Large intestine (tissue), 3 donors: ENCODE results near the gene BACH2. TPM values are rescaled to one million over a fixed set of nuclear protein-coding genes. Genes with fewer than 3 reads are reported as not detected.
A peak's percentile ranks its signal among the peaks of the same experiment; 100 is the strongest.
"Not testable (repeated sequence)": the region's sequence is repeated elsewhere in the genome, so short reads cannot be mapped to it uniquely, and the experiment has no call there.

Experiments
- DNase-seq, 2 donors: peaks; one replicate each; pipeline versions ENCODE4 v3.0.0 to v3.0.0-alpha.2; 2013
- H3K27ac ChIP-seq: one replicate; pipeline ENCODE4 v1.5.1; 2013; ENCODE audit warnings: low read length
- H3K27me3 ChIP-seq: 2 replicates; pipeline ENCODE4 v1.6.1; 2013; ENCODE audit warnings: low read length; ENCODE audit not compliant: control insufficient read depth, insufficient read depth
- H3K36me3 ChIP-seq: 2 replicates; pipeline ENCODE4 v1.6.1; 2013; ENCODE audit warnings: low read length; ENCODE audit not compliant: control insufficient read depth, insufficient read depth
- H3K4me1 ChIP-seq: one replicate; pipeline ENCODE4 v1.6.1; 2013; ENCODE audit warnings: low read length; ENCODE audit not compliant: control insufficient read depth, insufficient read depth
- H3K4me3 ChIP-seq: one replicate; pipeline ENCODE4 v1.5.1; 2013; ENCODE audit warnings: low read length
- H3K9me3 ChIP-seq: one replicate; pipeline ENCODE4 v1.6.1; 2013; ENCODE audit warnings: mild to moderate bottlenecking, low read depth, low read length, moderate library complexity; ENCODE audit not compliant: control insufficient read depth
- WGBS: methylation state at CpG from one replicate; pipeline ENCODE4 v1.1.5; 2013; ENCODE audit warnings: low lambda C conversion rate; ENCODE audit not compliant: insufficient coverage; 5-methylcytosine and 5-hydroxymethylcytosine counted together
- polyA plus RNA-seq: library from polyadenylated mRNA; unstranded; fragments of 120-200 nt; gene quantifications from one replicate; pipeline ENCODE4 v1.2.1, GENCODE V29; 2013

The BACH2 gene
- polyA plus RNA-seq, 1 donor, result 2.8 TPM

- H3K36me3 ChIP-seq, result no peaks in the 10 kb centered on the region
- peaks cover 3% of the 10 kb centered on the region for H3K9me3 ChIP-seq
- no peak overlapping the region for H3K27ac ChIP-seq
- H3K4me3 ChIP-seq, result no peak overlapping the region
- WGBS, result no CpG with 5 or more reads among the region's 3 CpGs
- DNase-seq, result no peak
- H3K27me3 ChIP-seq, result peaks cover 57% of the 10 kb centered on the region
- peaks cover 9% of the 10 kb centered on the region for H3K4me1 ChIP-seq
These were observed 3.2 kb downstream of the BACH2 start for GRCh38 chr6:90293319-90293953.

GRCh38 chr6:90291565-90291964 lies 5.1 kb downstream of the BACH2 start:
- 80% methylated on average over 1 of the region's 4 CpGs for WGBS

DNA sequence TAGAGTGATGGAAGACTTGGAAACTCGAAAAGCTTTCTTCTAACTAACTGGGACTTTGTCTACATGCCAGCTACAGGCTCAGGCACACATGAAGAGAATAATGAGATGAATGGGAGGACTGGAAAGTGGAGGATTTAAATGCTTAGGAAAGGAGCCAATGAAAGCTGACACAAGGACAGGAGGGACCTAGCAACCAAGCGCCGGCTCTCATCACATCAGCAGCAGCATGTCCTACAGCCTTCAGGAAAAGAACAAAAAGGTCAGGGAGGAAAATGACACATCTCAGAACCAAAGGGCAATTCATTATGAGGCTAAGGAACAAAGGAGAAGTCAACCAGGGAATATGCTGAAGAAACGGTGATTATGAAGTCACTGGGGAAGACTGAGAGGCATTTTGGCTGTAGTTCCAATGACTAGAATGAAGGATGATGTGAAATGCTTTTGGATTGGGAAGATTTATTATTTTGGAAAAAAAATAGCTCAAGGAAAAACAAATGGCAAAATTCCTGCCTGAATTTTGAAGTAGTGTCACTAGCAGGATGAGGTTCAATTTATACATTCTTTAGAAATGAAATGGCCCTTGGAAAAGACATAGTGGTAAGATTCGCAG lies 5.7 kb downstream of the BACH2 start:
- Histone ChIP-seq H3K27me3 (peaks cover 40% of the 10 kb centered on the region), H3K27ac (no peak overlapping the region), H3K4me3 (no peak overlapping the region), H3K36me3 (no peaks in the 10 kb centered on the region), H3K4me1 (peaks cover 6% of the 10 kb centered on the region), H3K9me3 (peaks cover 3% of the 10 kb centered on the region)
- DNase-seq, result no peak
- WGBS, result 90% methylated on average over 2 of the region's 5 CpGs

More at GRCh38 chr6:90291565-90291964, 5.1 kb downstream of the BACH2 start:
- Histone ChIP-seq H3K36me3 (no peaks in the 10 kb centered on the region), H3K27ac (no peak overlapping the region), H3K9me3 (peaks cover 3% of the 10 kb centered on the region), H3K27me3 (peaks cover 42% of the 10 kb centered on the region), H3K4me3 (no peak overlapping the region), H3K4me1 (peaks cover 6% of the 10 kb centered on the region)
- no peak for DNase-seq

DNA sequence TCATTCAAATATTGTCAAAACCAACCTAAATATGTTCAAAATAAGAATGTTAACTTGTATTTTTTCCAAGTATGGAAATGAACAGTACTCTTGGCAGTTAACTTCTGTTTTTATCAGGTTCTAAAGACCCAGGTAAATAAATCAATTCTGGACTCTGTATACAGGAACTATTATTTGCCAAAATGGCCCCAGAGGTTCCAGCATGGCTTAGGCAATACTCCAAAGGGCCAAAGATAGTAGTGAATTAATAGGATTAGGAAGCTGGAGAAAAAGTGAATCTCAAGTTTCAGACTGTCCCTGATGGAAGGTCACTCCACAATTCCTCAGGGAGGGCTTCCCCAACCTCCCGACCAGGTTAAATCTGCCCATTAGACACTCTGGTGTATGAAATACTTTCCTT lies 6.7 kb downstream of the BACH2 start:
- H3K4me1 ChIP-seq, result no peaks in the 10 kb centered on the region
- peaks cover 32% of the 10 kb centered on the region for H3K27me3 ChIP-seq
- no peak overlapping the region for H3K4me3 ChIP-seq
- DNase-seq, result no peak
- no peaks in the 10 kb centered on the region for H3K36me3 ChIP-seq
- H3K9me3 ChIP-seq, result no peaks in the 10 kb centered on the region
- no CpG with 5 or more reads among the region's 1 CpG for WGBS
- no peak overlapping the region for H3K27ac ChIP-seq

DNA sequence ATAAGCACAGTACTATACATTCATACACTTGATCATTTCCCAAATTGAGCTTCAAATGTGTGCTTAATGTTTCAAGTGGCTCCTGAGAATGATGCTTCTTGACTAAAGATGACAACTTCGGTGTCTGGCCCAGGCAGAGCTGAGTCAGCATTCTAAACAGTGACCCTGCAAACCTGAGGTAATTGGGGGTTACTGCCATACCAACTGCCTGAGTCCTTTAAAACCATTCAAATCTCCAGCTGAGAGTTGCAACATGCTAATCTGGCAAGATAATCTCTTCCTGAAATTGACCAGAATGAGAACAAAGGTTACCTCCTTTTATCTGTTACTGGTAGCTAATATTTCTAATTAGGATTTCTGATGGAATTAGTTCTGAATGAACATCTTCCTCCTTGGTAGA lies 8.2 kb downstream of the BACH2 start:
- Histone ChIP-seq H3K27ac (no peak overlapping the region), H3K36me3 (no peaks in the 10 kb centered on the region), H3K9me3 (no peaks in the 10 kb centered on the region), H3K4me1 (no peaks in the 10 kb centered on the region), H3K4me3 (no peak overlapping the region), H3K27me3 (peaks cover 23% of the 10 kb centered on the region)
- DNase-seq, result no peak
- whole genome bisulfite sequencing, result no CpG with 5 or more reads among the region's 1 CpG

DNA sequence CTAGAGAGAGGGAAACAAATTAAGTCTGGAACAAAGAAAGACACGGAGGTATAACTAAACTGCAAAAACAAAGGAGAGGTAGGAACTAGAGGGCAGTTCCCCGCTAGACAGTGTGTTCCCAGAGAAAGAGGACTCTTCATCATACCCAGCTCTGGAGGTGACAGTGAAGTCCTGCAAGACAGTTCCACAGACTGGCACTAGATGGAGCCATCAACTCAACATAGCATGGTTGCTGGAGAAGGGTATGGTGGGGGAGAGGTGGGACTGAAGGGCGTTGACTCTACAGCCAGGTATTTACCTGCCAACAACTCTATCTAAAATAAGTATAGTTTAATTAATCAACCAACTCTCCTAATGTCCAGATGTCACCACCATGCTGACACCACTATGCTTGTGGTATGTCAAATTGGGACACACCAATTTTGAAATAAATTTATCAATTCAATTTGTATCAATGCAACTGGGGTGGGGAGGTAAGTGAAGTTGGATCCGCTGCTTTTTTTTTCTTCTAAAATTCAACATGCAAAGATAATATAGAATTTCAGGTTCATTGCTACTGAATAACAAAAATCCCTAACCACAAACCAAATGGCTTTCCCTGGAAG lies 9.7 kb downstream of the BACH2 start:
- Histone ChIP-seq H3K9me3 (no peaks in the 10 kb centered on the region), H3K27ac (no peak overlapping the region), H3K36me3 (no peaks in the 10 kb centered on the region), H3K27me3 (peaks cover 8% of the 10 kb centered on the region), H3K4me1 (no peaks in the 10 kb centered on the region), H3K4me3 (no peak overlapping the region)
- WGBS, result 75% methylated on average over 2 of the region's 4 CpGs
- DNase-seq, result no peak

- Histone ChIP-seq H3K27me3 (peaks cover 5% of the 10 kb centered on the region), H3K4me1 (no peaks in the 10 kb centered on the region), H3K9me3 (no peaks in the 10 kb centered on the region), H3K27ac (no peak overlapping the region), H3K36me3 (no peaks in the 10 kb centered on the region), H3K4me3 (no peak overlapping the region)
- DNase-seq, result peak; percentile 29 to 44
- WGBS, result 13% methylated on average over 3 of the region's 9 CpGs
These were observed 10.8 kb downstream of the BACH2 start for GRCh38 chr6:90285611-90286381.

GRCh38 chr6:90285042-90285481 lies 11.6 kb downstream of the BACH2 start:
- H3K36me3 ChIP-seq, result no peaks in the 10 kb centered on the region
- H3K27me3 ChIP-seq, result peaks cover 5% of the 10 kb centered on the region
- 91% methylated on average over 1 of the region's 4 CpGs for WGBS
- no peak overlapping the region for H3K27ac ChIP-seq
- no peaks in the 10 kb centered on the region for H3K4me1 ChIP-seq
- H3K4me3 ChIP-seq, result no peak overlapping the region
- DNase-seq, result no peak
- H3K9me3 ChIP-seq, result no peaks in the 10 kb centered on the region

DNA sequence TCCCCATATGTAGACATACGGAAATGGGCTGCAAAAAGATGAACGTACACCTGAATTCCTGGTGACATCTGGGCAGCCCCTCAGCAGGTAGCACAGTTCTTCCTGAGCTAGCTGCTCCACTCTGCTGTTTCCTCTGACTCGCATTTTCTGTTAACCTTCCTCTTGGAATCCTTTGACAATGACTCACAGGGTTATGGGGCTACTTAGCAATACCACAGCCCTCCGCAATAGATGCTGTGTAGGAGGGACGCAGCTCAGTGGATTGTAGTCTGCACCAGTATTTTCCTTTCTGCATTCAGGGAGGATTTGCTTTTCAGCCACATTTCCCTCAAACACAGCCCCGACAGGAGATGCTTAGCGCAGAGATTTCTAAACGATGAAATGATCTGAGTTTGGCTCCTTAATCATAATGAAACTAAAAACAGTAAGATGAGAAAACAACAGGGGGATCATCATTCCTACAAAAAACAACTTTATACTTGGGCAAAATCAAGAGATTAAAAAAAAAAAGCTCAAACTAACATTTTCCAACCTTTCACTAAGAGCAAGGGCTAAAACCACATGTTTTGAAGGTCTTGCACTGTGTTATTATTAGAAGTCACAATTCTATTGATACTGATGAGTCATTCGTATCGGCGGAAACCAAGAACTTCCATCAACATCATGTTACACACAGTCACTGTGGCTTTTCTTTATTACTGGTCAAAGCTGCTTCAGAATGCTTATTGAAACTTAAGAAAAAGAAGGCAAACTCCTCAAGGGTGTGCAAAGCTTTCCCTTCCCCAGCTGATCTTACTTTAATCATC lies 12.2 kb downstream of the BACH2 start:
- Histone ChIP-seq H3K9me3 (no peaks in the 10 kb centered on the region), H3K4me1 (no peaks in the 10 kb centered on the region), H3K27ac (no peak overlapping the region), H3K36me3 (no peaks in the 10 kb centered on the region), H3K4me3 (no peak overlapping the region), H3K27me3 (peaks cover 5% of the 10 kb centered on the region)
- DNase-seq, result no peak
- no CpG with 5 or more reads among the region's 11 CpGs for WGBS

GRCh38 chr6:90282265-90282664 lies 14.4 kb downstream of the BACH2 start:
- not testable (repeated sequence) for H3K27ac ChIP-seq, H3K9me3 ChIP-seq, DNase-seq, H3K27me3 ChIP-seq, H3K36me3 ChIP-seq, H3K4me1 ChIP-seq, H3K4me3 ChIP-seq
- WGBS, result 100% methylated on average over 2 of the region's 6 CpGs
